Left ventricle myocardium inferior (tissue), 1 donor: ENCODE data around the gene PRKCB. TPM values are rescaled to one million over a fixed set of nuclear protein-coding genes. Genes with fewer than 3 reads are reported as not detected.

Experiments used
- DNase-seq: peaks from one replicate; pipeline ENCODE4 v3.0.0-alpha.2; 2020
- H3K27ac ChIP-seq: fragments of 200-600 bp; replicated peaks from 2 replicates; pipeline ENCODE4 v1.8.0; 2021
- H3K27me3 ChIP-seq: fragments of 200-600 bp; 2 replicates; pipeline ENCODE4 v1.8.0; 2021; ENCODE audit warnings: low read depth
- H3K36me3 ChIP-seq: fragments of 200-600 bp; 2 replicates; pipeline ENCODE4 v1.8.0; 2021
- H3K4me1 ChIP-seq: fragments of 200-600 bp; 2 replicates; pipeline ENCODE4 v1.8.0; 2021
- H3K4me3 ChIP-seq: fragments of 200-600 bp; 2 replicates; pipeline ENCODE4 v1.8.0; 2021; ENCODE audit warnings: mild to moderate bottlenecking, moderate library complexity
- H3K9me3 ChIP-seq: fragments of 200-600 bp; replicated peaks from 2 replicates; pipeline ENCODE4 v1.8.0; 2021
- intact Hi-C: fragments of 100-400 bp; cut with micrococcal nuclease; formaldehyde crosslinking; loops from one replicate; pipeline ENCODE4 v1.11.0; 2022
- long read RNA-seq: library from polyadenylated mRNA; unstranded; transcript quantifications from one replicate; pipeline ENCODE4 v2.0.0, GENCODE V29; 2021
- total RNA-seq: library from RNA; stranded (reverse); fragmentation: NEBNext Ultra II Directional; extraction: Animal tissue kit (Norgen Biotek cat#: 25700); gene quantifications from one replicate; pipeline ENCODE4 v1.2.1, GENCODE V29; 2021
- TF ChIP-seq, protein P1 (sequence below): fragments of 200-600 bp; IDR thresholded peaks from 2 replicates; pipeline ENCODE4 v1.8.0; 2021; ENCODE audit warnings: antibody characterized with exemption, mild to moderate bottlenecking, borderline replicate concordance
- donor health status: DM: no; HTN: yes; CAD: no; lungs with severe emphysema.

The PRKCB gene
- total RNA-seq, result 1.6 TPM
- long read RNA-seq, full-length matches to known transcripts, result 2 of 2 reads
- long read RNA-seq, partial matches to known transcripts, result 0 of 2 reads
- long read RNA-seq, other reads (novel, unspliced or antisense), result 0 of 2 reads

DNA sequence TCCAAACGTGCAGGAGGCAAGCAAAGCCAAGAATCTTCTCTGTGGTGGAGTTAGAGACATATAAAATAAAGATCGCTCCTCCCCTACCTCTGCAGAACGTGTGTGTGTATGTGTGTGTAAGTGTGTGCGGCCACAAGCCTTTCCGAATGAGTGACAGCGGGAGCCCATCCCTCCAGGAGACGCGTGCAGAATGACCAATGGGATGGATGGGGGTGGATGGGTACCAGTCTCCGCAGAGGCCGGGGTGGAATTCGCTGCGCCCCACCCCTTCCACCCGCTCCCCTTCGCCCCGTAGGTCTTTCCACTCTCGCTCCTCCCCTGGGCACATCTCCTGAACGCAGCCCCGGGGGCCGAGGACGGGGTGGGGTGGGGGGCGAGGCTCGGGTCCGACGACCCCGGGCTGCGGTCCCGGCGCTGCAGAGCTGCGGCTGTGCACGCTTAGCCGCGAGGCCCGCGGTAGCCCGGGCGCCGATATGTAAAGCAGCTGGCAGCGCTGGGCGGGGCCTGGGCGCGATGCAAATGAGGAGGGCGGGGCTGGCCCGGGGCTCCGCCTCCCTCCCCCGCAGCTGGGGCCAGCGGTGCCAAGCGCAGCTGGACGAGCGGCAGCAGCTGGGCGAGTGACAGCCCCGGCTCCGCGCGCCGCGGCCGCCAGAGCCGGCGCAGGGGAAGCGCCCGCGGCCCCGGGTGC, at the start of gene PRKCB:
PRKCB (plus strand) TSS at position 594 of the 688 bp plus-strand sequence.
- peak; percentile 70 for DNase-seq
- TF ChIP-seq, protein P1, sequence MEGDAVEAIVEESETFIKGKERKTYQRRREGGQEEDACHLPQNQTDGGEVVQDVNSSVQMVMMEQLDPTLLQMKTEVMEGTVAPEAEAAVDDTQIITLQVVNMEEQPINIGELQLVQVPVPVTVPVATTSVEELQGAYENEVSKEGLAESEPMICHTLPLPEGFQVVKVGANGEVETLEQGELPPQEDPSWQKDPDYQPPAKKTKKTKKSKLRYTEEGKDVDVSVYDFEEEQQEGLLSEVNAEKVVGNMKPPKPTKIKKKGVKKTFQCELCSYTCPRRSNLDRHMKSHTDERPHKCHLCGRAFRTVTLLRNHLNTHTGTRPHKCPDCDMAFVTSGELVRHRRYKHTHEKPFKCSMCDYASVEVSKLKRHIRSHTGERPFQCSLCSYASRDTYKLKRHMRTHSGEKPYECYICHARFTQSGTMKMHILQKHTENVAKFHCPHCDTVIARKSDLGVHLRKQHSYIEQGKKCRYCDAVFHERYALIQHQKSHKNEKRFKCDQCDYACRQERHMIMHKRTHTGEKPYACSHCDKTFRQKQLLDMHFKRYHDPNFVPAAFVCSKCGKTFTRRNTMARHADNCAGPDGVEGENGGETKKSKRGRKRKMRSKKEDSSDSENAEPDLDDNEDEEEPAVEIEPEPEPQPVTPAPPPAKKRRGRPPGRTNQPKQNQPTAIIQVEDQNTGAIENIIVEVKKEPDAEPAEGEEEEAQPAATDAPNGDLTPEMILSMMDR, result no peak
- Histone ChIP-seq H3K9me3 (peaks cover 7% of the 10 kb centered on the region), H3K4me1 (peaks cover 13% of the 10 kb centered on the region), H3K4me3 (peak within 1 kb of the TSS; percentile 58), H3K27ac (no peak within 1 kb of the TSS), H3K36me3 (no peaks in the 10 kb centered on the region), H3K27me3 (peaks cover 87% of the 10 kb centered on the region)
- intact Hi-C loops, result no loop called here

DNA sequence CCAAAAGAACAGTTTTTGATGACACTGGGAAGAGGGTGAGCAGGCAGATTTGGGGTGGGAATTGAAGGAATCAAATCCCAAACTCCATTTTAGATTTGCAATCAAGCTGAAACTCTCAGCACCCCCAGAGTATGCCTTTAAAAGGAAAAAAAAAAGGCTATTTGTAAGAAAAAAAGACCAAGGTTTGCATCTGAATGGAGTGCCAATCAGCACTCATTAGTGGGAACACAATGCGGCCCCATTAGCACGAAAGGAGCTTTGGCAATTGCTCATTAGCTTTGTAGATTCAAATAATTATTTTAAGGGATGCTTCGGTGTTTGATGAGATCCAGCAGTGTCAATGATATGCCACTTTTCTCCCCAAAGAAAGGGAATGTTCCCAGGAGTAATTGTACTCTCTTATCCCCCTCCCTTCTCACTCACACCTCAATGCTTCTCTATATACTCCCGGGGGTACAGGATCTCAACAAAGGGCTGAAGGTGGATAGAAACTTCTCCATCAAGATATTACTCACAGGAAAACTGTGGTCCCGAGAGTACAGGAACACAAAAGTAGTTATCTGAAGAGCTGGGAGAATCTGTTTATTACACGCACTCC, 48.7 kb upstream of the PRKCB start:
- Histone ChIP-seq H3K36me3 (no peaks in the 10 kb centered on the region), H3K4me1 (no peaks in the 10 kb centered on the region), H3K4me3 (no peak overlapping the region), H3K27me3 (peaks cover 81% of the 10 kb centered on the region), H3K27ac (no peak overlapping the region), H3K9me3 (no peaks in the 10 kb centered on the region)
- intact Hi-C loops, result no loop called here
- TF ChIP-seq, protein P1, result no peak
- DNase-seq, result no peak

DNA sequence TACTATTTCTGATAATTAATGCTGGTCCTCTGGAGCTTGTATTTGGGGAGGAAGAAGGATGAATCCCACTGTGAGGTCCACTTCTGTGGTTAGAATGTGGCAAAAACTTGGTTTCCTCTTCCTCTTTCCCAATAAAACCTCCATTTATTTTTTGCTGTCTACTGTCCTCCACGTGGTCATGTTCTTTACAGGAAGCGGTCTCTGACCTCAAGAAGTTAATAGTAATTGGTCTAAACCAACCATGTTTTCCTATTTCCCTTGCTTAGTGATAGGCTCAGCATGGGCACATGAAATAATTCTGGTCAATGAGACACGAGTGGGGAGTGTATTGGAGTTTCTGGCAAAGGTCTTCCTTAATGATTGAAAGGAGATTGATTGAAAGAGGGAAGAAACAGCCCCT, 47.1 kb upstream of the PRKCB start:
- no peaks in the 10 kb centered on the region for H3K36me3 ChIP-seq
- no peaks in the 10 kb centered on the region for H3K9me3 ChIP-seq
- intact Hi-C loops, result no loop called here
- no peak overlapping the region for H3K27ac ChIP-seq
- TF ChIP-seq, protein P1, result no peak
- no peak overlapping the region for H3K4me3 ChIP-seq
- no peaks in the 10 kb centered on the region for H3K4me1 ChIP-seq
- peaks cover 74% of the 10 kb centered on the region for H3K27me3 ChIP-seq
- DNase-seq, result no peak

DNA sequence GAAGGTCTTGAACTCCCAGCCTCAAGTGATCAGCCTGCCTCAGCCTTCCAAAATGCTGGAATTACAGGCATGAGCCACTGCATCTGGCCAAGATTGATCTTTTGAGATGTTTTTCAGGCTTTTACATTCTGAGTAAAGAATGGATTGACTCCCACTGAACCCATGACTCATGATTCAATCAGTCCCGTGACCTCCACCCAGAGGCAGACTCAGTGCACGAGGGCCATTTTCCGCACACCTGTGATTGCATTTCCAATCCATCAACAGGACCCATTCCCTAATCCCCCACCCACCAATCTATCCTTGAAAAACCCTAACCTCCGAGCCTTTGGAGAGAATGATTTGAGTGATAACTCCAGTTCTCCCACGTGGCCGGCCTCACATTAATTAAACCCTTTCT, 40.4 kb upstream of the PRKCB start:
- H3K9me3 ChIP-seq, result no peaks in the 10 kb centered on the region
- no peak overlapping the region for H3K4me3 ChIP-seq
- no peaks in the 10 kb centered on the region for H3K4me1 ChIP-seq
- DNase-seq, result no peak
- H3K27me3 ChIP-seq, result peaks cover 63% of the 10 kb centered on the region
- intact Hi-C loops, result no loop called here
- no peaks in the 10 kb centered on the region for H3K36me3 ChIP-seq
- TF ChIP-seq, protein P1, result no peak
- H3K27ac ChIP-seq, result no peak overlapping the region

DNA sequence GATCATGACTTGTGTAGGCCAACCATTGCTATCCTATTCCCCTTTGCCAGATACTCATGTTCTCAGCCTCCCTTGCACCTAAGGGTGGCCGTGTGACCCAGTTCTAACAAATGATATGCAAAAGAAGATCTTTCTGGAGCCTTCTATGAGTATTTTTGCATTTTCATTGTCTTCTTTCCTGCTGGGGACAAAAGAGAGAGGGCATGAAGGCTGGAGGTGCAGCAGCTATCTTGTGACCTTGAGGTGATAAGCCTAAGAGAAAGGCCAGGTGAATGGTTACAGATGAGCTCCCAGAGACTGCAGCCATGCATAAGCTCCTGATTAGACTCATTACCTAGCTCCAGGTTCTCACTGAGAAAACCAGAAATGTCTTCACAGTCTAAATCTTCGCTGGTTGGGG, 38.8 kb upstream of the PRKCB start:
- H3K9me3 ChIP-seq, result no peaks in the 10 kb centered on the region
- H3K36me3 ChIP-seq, result no peaks in the 10 kb centered on the region
- peaks cover 59% of the 10 kb centered on the region for H3K27me3 ChIP-seq
- no peak for DNase-seq
- TF ChIP-seq, protein P1, result no peak
- no peak overlapping the region for H3K27ac ChIP-seq
- intact Hi-C loops, result no loop called here
- no peak overlapping the region for H3K4me3 ChIP-seq
- no peaks in the 10 kb centered on the region for H3K4me1 ChIP-seq
